A673 (cell line): ENCODE data around the gene BCAR3.

Experiments
- EZH2 ChIP-seq: fragments of 200-600 bp; sonication (generic); IDR thresholded peaks from 2 replicates; pipeline ENCODE4 v1.6.1; 2017; ENCODE audit warnings: borderline replicate concordance, low read depth, mild to moderate bottlenecking, mixed read lengths, antibody characterized with exemption, low read length; ENCODE audit not compliant: poor library complexity, severe bottlenecking
- TF ChIP-seq, protein P1 (sequence below): fragments of 300-800, 200-600 bp; sonication (generic); conservative IDR thresholded peaks from 2 replicates; pipeline ENCODE4 v1.5.1; 2017; ENCODE audit warnings: low read depth, mild to moderate bottlenecking, antibody characterized with exemption, low read length, moderate library complexity, mixed read lengths

DNA sequence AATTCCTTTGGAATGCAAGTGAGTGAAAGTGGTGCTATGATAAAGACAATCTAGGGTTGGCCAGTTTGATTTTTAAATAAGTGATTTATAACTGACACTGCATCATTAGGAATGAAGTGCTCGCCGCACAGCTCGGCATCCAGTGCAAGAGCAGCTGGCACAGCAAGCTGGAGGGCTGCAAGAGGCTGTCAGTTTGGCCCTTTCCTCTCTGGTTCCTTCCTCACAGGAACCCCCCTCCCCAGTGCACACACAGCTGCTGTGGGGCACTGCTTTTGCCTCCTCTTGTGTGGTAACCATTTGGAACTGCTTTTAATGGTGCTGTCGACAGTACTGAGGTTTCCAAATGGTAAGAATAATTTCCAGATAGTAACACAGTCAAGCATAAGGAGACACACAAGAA lies 10.4 kb upstream of the BCAR3 start:
- TF ChIP-seq, protein P1, sequence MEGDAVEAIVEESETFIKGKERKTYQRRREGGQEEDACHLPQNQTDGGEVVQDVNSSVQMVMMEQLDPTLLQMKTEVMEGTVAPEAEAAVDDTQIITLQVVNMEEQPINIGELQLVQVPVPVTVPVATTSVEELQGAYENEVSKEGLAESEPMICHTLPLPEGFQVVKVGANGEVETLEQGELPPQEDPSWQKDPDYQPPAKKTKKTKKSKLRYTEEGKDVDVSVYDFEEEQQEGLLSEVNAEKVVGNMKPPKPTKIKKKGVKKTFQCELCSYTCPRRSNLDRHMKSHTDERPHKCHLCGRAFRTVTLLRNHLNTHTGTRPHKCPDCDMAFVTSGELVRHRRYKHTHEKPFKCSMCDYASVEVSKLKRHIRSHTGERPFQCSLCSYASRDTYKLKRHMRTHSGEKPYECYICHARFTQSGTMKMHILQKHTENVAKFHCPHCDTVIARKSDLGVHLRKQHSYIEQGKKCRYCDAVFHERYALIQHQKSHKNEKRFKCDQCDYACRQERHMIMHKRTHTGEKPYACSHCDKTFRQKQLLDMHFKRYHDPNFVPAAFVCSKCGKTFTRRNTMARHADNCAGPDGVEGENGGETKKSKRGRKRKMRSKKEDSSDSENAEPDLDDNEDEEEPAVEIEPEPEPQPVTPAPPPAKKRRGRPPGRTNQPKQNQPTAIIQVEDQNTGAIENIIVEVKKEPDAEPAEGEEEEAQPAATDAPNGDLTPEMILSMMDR = no peak
- TF ChIP-seq EZH2 = no peak
